HL-60 (cell line): Measurements from ENCODE around the gene KMT2C.

Experiments
- CTCF ChIP-seq: IDR thresholded peaks from one replicate; pipeline ENCODE4 v1.5.1; 2011; ENCODE audit warnings: low read length, control low read depth, inconsistent platforms; ENCODE audit not compliant: insufficient read depth
- GABPA ChIP-seq: IDR thresholded peaks from 2 replicates; pipeline ENCODE4 v1.6.1; 2012; ENCODE audit warnings: low read depth
- POLR2AphosphoS5 ChIP-seq: IDR thresholded peaks from 2 replicates; pipeline ENCODE4 v1.6.1; 2012; ENCODE audit warnings: low read depth
- REST ChIP-seq: IDR thresholded peaks from 2 replicates; pipeline ENCODE4 v1.6.1; 2012; ENCODE audit warnings: low read depth; ENCODE audit not compliant: insufficient replicate concordance
- SPI1 ChIP-seq: IDR thresholded peaks from 2 replicates; pipeline ENCODE4 v1.6.1; 2012; ENCODE audit warnings: low read depth, mild to moderate bottlenecking, borderline replicate concordance

DNA sequence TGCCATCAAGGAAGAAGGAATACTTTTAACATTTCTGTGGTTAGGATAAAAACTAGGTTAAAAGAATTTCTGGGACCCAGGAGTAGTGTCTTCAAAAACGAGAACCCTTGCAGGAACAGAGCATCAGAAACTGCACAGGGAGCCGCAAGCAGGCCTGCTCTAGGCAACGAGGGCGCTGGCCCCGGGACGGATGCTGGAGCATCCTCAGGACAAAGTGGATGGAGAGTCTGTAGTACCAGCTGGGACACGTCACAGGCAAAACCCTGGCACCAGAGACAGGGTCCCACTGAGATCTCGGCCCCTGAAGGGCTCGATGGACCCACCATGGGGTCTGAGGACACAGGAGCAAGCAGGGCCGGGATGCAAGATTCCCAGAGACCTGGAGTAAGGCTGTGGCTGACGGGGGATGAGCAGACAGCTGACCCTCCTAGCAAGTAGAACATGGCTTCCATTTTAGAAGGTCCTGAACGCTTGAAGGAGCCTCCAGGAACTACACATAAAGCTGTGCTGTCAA lies 303.8 kb downstream of the KMT2C start:
- TF ChIP-seq CTCF (no peak), GABPA (no peak), POLR2AphosphoS5 (no peak), REST (no peak), SPI1 (no peak)
